Keratinocyte (primary cell): Measurements from ENCODE around the gene HLA-DOB.

Source experiments
- CTCF ChIP-seq, 3 experiments: IDR thresholded peaks in 1 of 3; conservative IDR thresholded peaks in 1 of 3; optimal IDR thresholded peaks in 1 of 3; 2 replicates in 2 of 3; 3 replicates in 1 of 3; pipeline versions ENCODE3 to v1.5.1; 2011; ENCODE audit warnings: low read length in 3 of 3, mild to moderate bottlenecking in 3 of 3, moderate library complexity in 2 of 3, control low read depth in 1 of 3, inconsistent platforms in 1 of 3; ENCODE audit not compliant: insufficient read depth in 2 of 3; ENCODE audit errors: extremely low read depth in 1 of 3
- EZH2 ChIP-seq: IDR thresholded peaks from one replicate; pipeline ENCODE4 v1.6.1; 2012; ENCODE audit warnings: inconsistent platforms, mild to moderate bottlenecking, low read length, moderate library complexity

- TF ChIP-seq CTCF (optimal IDR thresholded peaks at IDR 0.05 in 1 of 3, IDR thresholded peaks at IDR 0.05 in 1 of 3, conservative IDR thresholded peaks at IDR 0.05 in 1 of 3; ENCODE audit: extremely low read depth in 1 of 3, insufficient read depth in 2 of 3, low read length in 3 of 3) (no peak), EZH2 (no peak)
These were observed 53.4 kb downstream of the HLA-DOB start, which contains the start of gene HLA-DQB2 for GRCh38 chr6:32763421-32763820.
